HCT116 (cell line): ENCODE data around the gene ADORA2B. TPM values are rescaled to one million over a fixed set of nuclear protein-coding genes. Genes with fewer than 3 reads are reported as not detected.

Experiments
- ATAC-seq: fragments of 200-7000 bp; cut with Tn5 transposase; 2 replicates; pipeline ENCODE4 v1.9.1; 2020; ENCODE audit warnings: mild to moderate bottlenecking, moderate library complexity
- BruUV-seq: library from RNA; stranded (reverse); fragments of 400-500 nt; replicated peaks from 2 replicates; lab custom pipeline; 2021; lab: Mats Ljungman, UMichigan
- CTCF ChIA-PET: fragments of 300-600 bp; sonication (Branson Sonifier 250); formaldehyde crosslinking; loops from one replicate; lab custom pipeline; 2021; ENCODE audit warnings: antibody characterized with exemption; lab: Charles Lee
- POLR2A ChIA-PET: fragments of 300-600, 350-600 bp; sonication (Branson Sonifier 250); formaldehyde crosslinking; loops from one replicate; lab custom pipeline; 2021; ENCODE audit warnings: antibody characterized with exemption; lab: Charles Lee
- RAD21 ChIA-PET, 2 experiments: fragments of 300-600 bp; sonication (Branson Sonifier 250); formaldehyde crosslinking; loops; one replicate each; lab custom pipeline; 2023; ENCODE audit warnings: low total read pairs in 2 of 2; ENCODE audit not compliant: uncharacterized antibody in 2 of 2, unreplicated experiment in 2 of 2, low non-redundant PET in 1 of 2; lab: Charles Lee
- DNase-seq: peaks from one replicate; pipeline ENCODE4 v3.0.0-alpha.2; 2010; ENCODE audit warnings: low read depth, low spot score
- H2AFZ ChIP-seq: fragments of 200-600 bp; shearing (Covaris generic), sonication (generic); 2 replicates; pipeline ENCODE4 v1.6.1; 2017; ENCODE audit warnings: low read depth, mixed run types, mixed read lengths, antibody characterized with exemption, low read length; ENCODE audit not compliant: poor library complexity, severe bottlenecking
- H3K27ac ChIP-seq: 2 replicates; pipeline ENCODE4 v1.5.1; 2012; ENCODE audit warnings: low read depth, low read length
- H3K27me3 ChIP-seq: fragments of 200-600 bp; sonication (generic); 2 replicates; pipeline ENCODE4 v1.6.1; 2016; ENCODE audit warnings: mixed run types, low read length, mixed read lengths; ENCODE audit not compliant: insufficient read depth
- H3K36me3 ChIP-seq, 2 experiments: fragments of 200-500 bp in 1 of 2; fragments of 200-600 bp in 1 of 2; sonication (Bioruptor generic) in 1 of 2; sonication (generic) in 1 of 2; 2 replicates each; pipeline versions ENCODE4 v1.5.1 to v1.6.1; 2014 to 2016; ENCODE audit warnings: low read length in 2 of 2, inconsistent platforms in 1 of 2, mixed read lengths in 1 of 2, mixed run types in 1 of 2; ENCODE audit not compliant: insufficient read depth in 2 of 2, control insufficient read depth in 1 of 2
- H3K4me1 ChIP-seq, 2 experiments: fragments of 200-600 bp in 1 of 2; sonication (generic) in 1 of 2; 2 replicates each; pipeline versions ENCODE4 v1.5.1 to v1.6.1; 2012 to 2017; ENCODE audit warnings: low read length in 2 of 2, inconsistent platforms in 1 of 2, mild to moderate bottlenecking in 1 of 2, mixed read lengths in 1 of 2, mixed run types in 1 of 2, moderate library complexity in 1 of 2; ENCODE audit not compliant: insufficient read depth in 2 of 2, control insufficient read depth in 1 of 2
- H3K4me2 ChIP-seq: fragments of 200-600 bp; sonication (generic); 2 replicates; pipeline ENCODE4 v1.6.1; 2017; ENCODE audit warnings: mixed run types, low read length, mixed read lengths
- H3K4me3 ChIP-seq, 2 experiments: fragments of 200-600 bp in 1 of 2; sonication (generic) in 1 of 2; replicated peaks in 1 of 2; 2 replicates each; pipeline ENCODE4 v1.5.1; 2011 to 2016; ENCODE audit warnings: low read length in 2 of 2, control low read depth in 1 of 2, low read depth in 1 of 2, mild to moderate bottlenecking in 1 of 2, mixed read lengths in 1 of 2, mixed run types in 1 of 2
- H3K79me2 ChIP-seq: fragments of 200-600 bp; sonication (generic); 2 replicates; pipeline ENCODE4 v1.6.1; 2017; ENCODE audit warnings: mild to moderate bottlenecking, mixed run types, low read length, moderate library complexity, mixed read lengths; ENCODE audit not compliant: insufficient read depth
- H3K9ac ChIP-seq: fragments of 200-600 bp; sonication (generic); 2 replicates; pipeline ENCODE4 v1.6.1; 2016; ENCODE audit warnings: low read length, mixed read lengths
- H3K9me2 ChIP-seq: fragments of 200-600 bp; sonication (generic), shearing (Covaris generic); 2 replicates; pipeline ENCODE4 v1.6.1; 2017; ENCODE audit warnings: mixed run types, mild to moderate bottlenecking, moderate library complexity; ENCODE audit not compliant: insufficient read depth
- H3K9me3 ChIP-seq, 2 experiments: fragments of 200-500 bp in 1 of 2; fragments of 200-600 bp in 1 of 2; sonication (Bioruptor generic) in 1 of 2; sonication (generic) in 1 of 2; 2 replicates each; pipeline ENCODE4 v1.6.1; 2014 to 2017; ENCODE audit warnings: low read length in 2 of 2, mixed read lengths in 2 of 2, inconsistent platforms in 1 of 2, low read depth in 1 of 2, mild to moderate bottlenecking in 1 of 2, mixed run types in 1 of 2, moderate library complexity in 1 of 2; ENCODE audit not compliant: control insufficient read depth in 1 of 2, insufficient read depth in 1 of 2
- H4K20me1 ChIP-seq: fragments of 200-600 bp; sonication (generic), shearing (Covaris generic); 2 replicates; pipeline ENCODE4 v1.6.1; 2017; ENCODE audit warnings: mixed run types, mild to moderate bottlenecking, moderate library complexity; ENCODE audit not compliant: insufficient read depth
- CBX3 ChIP-seq: IDR thresholded peaks from 2 replicates; pipeline ENCODE4 v1.6.1; 2012; ENCODE audit warnings: low read depth
- CEBPB ChIP-seq: IDR thresholded peaks from 2 replicates; pipeline ENCODE4 v1.6.1; 2012; ENCODE audit warnings: low read depth
- EGR1 ChIP-seq: IDR thresholded peaks from 2 replicates; pipeline ENCODE4 v1.6.1; 2012; ENCODE audit warnings: low read depth
- ELF1 ChIP-seq: IDR thresholded peaks from 2 replicates; pipeline ENCODE4 v1.6.1; 2012; ENCODE audit warnings: low read depth, borderline replicate concordance
- EZH2phosphoT487 ChIP-seq: fragments of 200-600 bp; IDR thresholded peaks from 2 replicates; pipeline ENCODE4 v1.6.1; 2018; ENCODE audit warnings: antibody characterized with exemption, borderline replicate concordance
- RAD21 ChIP-seq: IDR thresholded peaks from 2 replicates; pipeline ENCODE4 v1.6.1; 2012; ENCODE audit warnings: low read depth, mild to moderate bottlenecking
- SP1 ChIP-seq: IDR thresholded peaks from 2 replicates; pipeline ENCODE4 v1.6.1; 2012; ENCODE audit warnings: low read depth
- ZFX ChIP-seq: fragments of 450-650 bp; IDR thresholded peaks from 2 replicates; pipeline ENCODE4 v1.6.1; 2017
- ZNF274 ChIP-seq: fragments of 200-500 bp; sonication (Bioruptor generic); IDR thresholded peaks from 2 replicates; pipeline ENCODE4 v1.6.1; 2014; ENCODE audit warnings: mild to moderate bottlenecking, low read depth, low read length, inconsistent platforms
- intact Hi-C: fragments of 100-400 bp; cut with micrococcal nuclease; formaldehyde crosslinking; loops from 2 replicates; pipeline ENCODE4 v1.10.0; 2022
- total RNA-seq: library from RNA; stranded (reverse); gene quantifications from one replicate; pipeline ENCODE4 v1.2.1, GENCODE V29; 2021; ENCODE audit not compliant: unreplicated experiment
- TF ChIP-seq, protein P1 (sequence below): IDR thresholded peaks from 2 replicates; pipeline ENCODE4 v1.6.1; 2012

ADORA2B gene
- total RNA-seq, 1 experiment from 2014 or later: 47.5 TPM

GRCh38 chr17:15971882-15972281 is 27.0 kb downstream of the ADORA2B start (continued):
- TF ChIP-seq, protein P1, sequence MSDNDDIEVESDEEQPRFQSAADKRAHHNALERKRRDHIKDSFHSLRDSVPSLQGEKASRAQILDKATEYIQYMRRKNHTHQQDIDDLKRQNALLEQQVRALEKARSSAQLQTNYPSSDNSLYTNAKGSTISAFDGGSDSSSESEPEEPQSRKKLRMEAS: no peak

GRCh38 chr17:15972497-15972951 is 27.6 kb downstream of the ADORA2B start:
- ChIA-PET RAD21 (no interaction called here), CTCF (no interaction called here), POLR2A (no interaction called here)
- Histone ChIP-seq H3K4me3 (no peak overlapping the region), H2AFZ (no peak overlapping the region), H3K4me1 (peaks cover 20 to 75% of the 10 kb centered on the region in 2 experiments), H3K9ac (no peak overlapping the region), H4K20me1 (no peaks in the 10 kb centered on the region), H3K9me2 (no peaks in the 10 kb centered on the region), H3K79me2 (peaks cover 97% of the 10 kb centered on the region), H3K36me3 (peaks cover 8 to 60% of the 10 kb centered on the region in 2 experiments; a peak in 3 of 4 replicates), H3K27ac (no peak overlapping the region), H3K27me3 (no peaks in the 10 kb centered on the region), H3K9me3 (no peaks in the 10 kb centered on the region), H3K4me2 (no peak overlapping the region)
- DNase-seq (no peak), ATAC-seq (no peak)
- TF ChIP-seq ZNF274: no peak
- no peak for TF ChIP-seq CBX3
- no peak for TF ChIP-seq RAD21
- no peak for TF ChIP-seq SP1
- no peak for TF ChIP-seq EZH2phosphoT487
- no peak for TF ChIP-seq EGR1
- no TSS peak for BruUV-seq
- intact Hi-C loops: no loop called here

DNA sequence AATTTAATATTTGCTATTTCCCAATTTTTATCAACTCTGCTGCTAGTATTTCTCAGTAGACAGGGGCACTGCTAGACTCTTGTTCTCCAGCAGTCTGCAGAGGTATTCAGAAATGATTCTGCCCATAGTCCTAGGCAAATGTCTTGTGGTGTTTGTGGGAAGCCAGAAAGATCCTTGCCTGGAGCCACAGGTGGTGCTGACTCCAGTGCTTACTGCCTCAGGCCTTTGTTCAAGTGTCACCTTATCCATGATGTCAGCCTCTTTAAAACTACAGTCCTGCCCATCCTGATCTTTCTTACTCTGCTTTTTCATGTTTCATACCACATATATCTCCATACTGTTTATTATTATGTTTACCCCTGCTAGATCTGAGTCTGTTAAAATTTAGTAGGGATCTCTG is 28.1 kb downstream of the ADORA2B start:
- RAD21 ChIA-PET: no interaction called here
- ATAC-seq: no peak
- POLR2A ChIA-PET: no interaction called here
- Histone ChIP-seq H3K36me3 (peaks cover 10 to 62% of the 10 kb centered on the region in 2 experiments; a peak in 3 of 4 replicates), H3K4me2 (no peak overlapping the region), H3K4me3 (no peak overlapping the region), H2AFZ (no peak overlapping the region), H3K27ac (no peak overlapping the region), H3K9me2 (no peaks in the 10 kb centered on the region), H4K20me1 (0 out of 2 replicates have a peak, but pooled peaks cover 3% of the 10 kb centered on the region), H3K9me3 (no peaks in the 10 kb centered on the region), H3K9ac (no peak overlapping the region), H3K79me2 (peaks cover 97% of the 10 kb centered on the region), H3K4me1 (peaks cover 15 to 75% of the 10 kb centered on the region in 2 experiments), H3K27me3 (no peaks in the 10 kb centered on the region)
- intact Hi-C loops: no loop called here
- no peak for DNase-seq
- no TSS peak for BruUV-seq
- CTCF ChIA-PET: no interaction called here
- no peak for TF ChIP-seq CEBPB
- no peak for TF ChIP-seq ELF1
- no peak for TF ChIP-seq EZH2phosphoT487
- TF ChIP-seq ZFX: no peak
